ENCODE results near the gene MDGA2. TPM values are rescaled to one million over a fixed set of nuclear protein-coding genes. Genes with fewer than 3 reads are reported as not detected.
A peak's percentile ranks its signal among the peaks of the same experiment; 100 is the strongest.
"Not testable (repeated sequence)": the region's sequence is repeated elsewhere in the genome, so short reads cannot be mapped to it uniquely, and the experiment has no call there.

MDGA2 gene
- total RNA-seq, 1 experiment from 2014 or later, result not detected

DNA sequence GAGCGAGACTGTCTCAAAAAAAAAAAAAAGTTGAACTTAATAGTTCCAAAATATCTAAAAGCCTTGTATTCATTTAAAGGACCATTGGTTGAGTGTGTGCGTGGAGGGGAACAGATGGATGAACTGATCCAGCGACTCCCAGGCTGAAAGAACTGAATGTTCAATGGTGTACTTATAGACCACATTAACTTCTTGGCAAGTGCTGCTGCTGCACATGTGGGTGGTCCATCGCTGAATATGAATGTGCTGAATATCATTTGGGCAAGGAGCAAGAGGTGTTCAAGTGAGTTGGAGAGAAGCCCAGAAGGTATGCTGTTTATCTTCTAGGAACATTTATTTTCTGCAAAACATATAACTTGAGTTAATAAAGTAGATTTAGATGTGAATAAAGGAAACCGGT, 734.8 kb downstream of the MDGA2 start:
- DNase-seq (ENCODE audit: low read depth, low spot score), result no peak

DNA sequence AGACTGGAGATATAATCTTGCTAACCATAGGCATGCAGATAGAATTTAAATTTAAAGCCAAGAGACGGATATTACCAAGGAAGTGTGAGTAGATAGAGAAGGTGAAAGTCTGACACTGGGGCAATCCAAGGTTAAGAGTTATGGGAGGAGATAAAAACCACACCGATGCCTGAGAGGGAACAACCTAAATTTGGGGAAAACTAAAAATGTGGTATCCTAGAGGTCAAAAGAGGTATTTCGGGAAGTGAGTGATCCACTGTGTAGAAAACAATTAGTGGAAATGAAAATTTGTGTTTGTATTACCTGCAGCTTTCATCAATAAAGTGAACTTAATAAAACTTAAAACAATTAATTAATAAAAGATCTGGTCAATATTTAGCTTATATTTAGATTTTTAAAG, 754.9 kb downstream of the MDGA2 start:
- RAD21 ChIA-PET (ENCODE audit: low non-redundant PET in 1 of 2, low total read pairs in 2 of 2, uncharacterized antibody in 2 of 2, unreplicated experiment in 2 of 2), result no interaction called here
- BruUV-seq (replicated peaks), result no TSS peak
- Histone ChIP-seq H3K27me3 (ENCODE audit: insufficient read depth, low read length) (no peaks in the 10 kb centered on the region), H3K9ac (ENCODE audit: low read length) (no peak overlapping the region), H3K79me2 (ENCODE audit: insufficient read depth, low read length) (no peaks in the 10 kb centered on the region), H3K4me2 (ENCODE audit: low read length) (no peak overlapping the region), H4K20me1 (ENCODE audit: insufficient read depth) (no peaks in the 10 kb centered on the region), H3K36me3 (ENCODE audit: control insufficient read depth in 1 of 2, insufficient read depth in 2 of 2, low read length in 2 of 2) (no peaks in the 10 kb centered on the region), H3K4me3 (replicated peaks in 1 of 2; ENCODE audit: low read depth in 1 of 2, low read length in 2 of 2) (no peak overlapping the region), H2AFZ (ENCODE audit: low read depth, low read length, poor library complexity, severe bottlenecking) (no peak overlapping the region), H3K4me1 (ENCODE audit: control insufficient read depth in 1 of 2, insufficient read depth in 2 of 2, low read length in 2 of 2) (no peaks in the 10 kb centered on the region), H3K9me3 (ENCODE audit: control insufficient read depth in 1 of 2, insufficient read depth in 1 of 2, low read depth in 1 of 2, low read length in 2 of 2) (no peaks in the 10 kb centered on the region), H3K9me2 (ENCODE audit: insufficient read depth) (no peaks in the 10 kb centered on the region), H3K27ac (ENCODE audit: low read depth, low read length) (no peak overlapping the region)
- TF ChIP-seq SIN3A (IDR thresholded peaks at IDR 0.05; ENCODE audit: low read depth), result no peak
- TF ChIP-seq, protein P1, sequence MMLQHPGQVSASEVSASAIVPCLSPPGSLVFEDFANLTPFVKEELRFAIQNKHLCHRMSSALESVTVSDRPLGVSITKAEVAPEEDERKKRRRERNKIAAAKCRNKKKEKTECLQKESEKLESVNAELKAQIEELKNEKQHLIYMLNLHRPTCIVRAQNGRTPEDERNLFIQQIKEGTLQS (IDR thresholded peaks at IDR 0.05), result no peak
- TF ChIP-seq, protein P2, sequence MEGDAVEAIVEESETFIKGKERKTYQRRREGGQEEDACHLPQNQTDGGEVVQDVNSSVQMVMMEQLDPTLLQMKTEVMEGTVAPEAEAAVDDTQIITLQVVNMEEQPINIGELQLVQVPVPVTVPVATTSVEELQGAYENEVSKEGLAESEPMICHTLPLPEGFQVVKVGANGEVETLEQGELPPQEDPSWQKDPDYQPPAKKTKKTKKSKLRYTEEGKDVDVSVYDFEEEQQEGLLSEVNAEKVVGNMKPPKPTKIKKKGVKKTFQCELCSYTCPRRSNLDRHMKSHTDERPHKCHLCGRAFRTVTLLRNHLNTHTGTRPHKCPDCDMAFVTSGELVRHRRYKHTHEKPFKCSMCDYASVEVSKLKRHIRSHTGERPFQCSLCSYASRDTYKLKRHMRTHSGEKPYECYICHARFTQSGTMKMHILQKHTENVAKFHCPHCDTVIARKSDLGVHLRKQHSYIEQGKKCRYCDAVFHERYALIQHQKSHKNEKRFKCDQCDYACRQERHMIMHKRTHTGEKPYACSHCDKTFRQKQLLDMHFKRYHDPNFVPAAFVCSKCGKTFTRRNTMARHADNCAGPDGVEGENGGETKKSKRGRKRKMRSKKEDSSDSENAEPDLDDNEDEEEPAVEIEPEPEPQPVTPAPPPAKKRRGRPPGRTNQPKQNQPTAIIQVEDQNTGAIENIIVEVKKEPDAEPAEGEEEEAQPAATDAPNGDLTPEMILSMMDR (IDR thresholded peaks at IDR 0.05 in 2 of 3, conservative IDR thresholded peaks at IDR 0.05 in 1 of 3; ENCODE audit: borderline replicate concordance in 1 of 3, insufficient read depth in 1 of 3, low read depth in 2 of 3, low read length in 2 of 3), result peak in 1 of 3 experiments; percentile 8; a peak in 1 of 6 replicates
- TF ChIP-seq SP1 (IDR thresholded peaks at IDR 0.05; ENCODE audit: low read depth), result no peak
- no peak for TF ChIP-seq FOSL1 (IDR thresholded peaks at IDR 0.05; ENCODE audit: low read depth)
- POLR2A ChIA-PET, result no interaction called here
- intact Hi-C loops (cut with micrococcal nuclease), result no loop called here
- DNase-seq (ENCODE audit: low read depth, low spot score) (no peak), ATAC-seq (no peak)
- CTCF ChIA-PET, result no interaction called here

More for the DNA sequence above, 734.8 kb downstream of the MDGA2 start:
- ChIA-PET CTCF (no interaction called here), POLR2A (no interaction called here), RAD21 (ENCODE audit: low non-redundant PET in 1 of 2, low total read pairs in 2 of 2, uncharacterized antibody in 2 of 2, unreplicated experiment in 2 of 2) (no interaction called here)
- no peak overlapping the region for H2AFZ ChIP-seq (ENCODE audit: low read depth, low read length, poor library complexity, severe bottlenecking)
- H3K4me3 ChIP-seq (replicated peaks in 1 of 2; ENCODE audit: low read depth in 1 of 2, low read length in 2 of 2), result no peak overlapping the region
- no peak overlapping the region for H3K4me2 ChIP-seq (ENCODE audit: low read length)
- no peak for ATAC-seq
- H3K36me3 ChIP-seq (ENCODE audit: control insufficient read depth in 1 of 2, insufficient read depth in 2 of 2, low read length in 2 of 2), result no peaks in the 10 kb centered on the region
- no peaks in the 10 kb centered on the region for H3K9me2 ChIP-seq (ENCODE audit: insufficient read depth)
- peaks cover 4 to 6% of the 10 kb centered on the region in 2 experiments; a peak in 3 of 4 replicates for H3K9me3 ChIP-seq (ENCODE audit: control insufficient read depth in 1 of 2, insufficient read depth in 1 of 2, low read depth in 1 of 2, low read length in 2 of 2)
- H3K79me2 ChIP-seq (ENCODE audit: insufficient read depth, low read length), result no peaks in the 10 kb centered on the region
- H3K27me3 ChIP-seq (ENCODE audit: insufficient read depth, low read length), result no peaks in the 10 kb centered on the region
- BruUV-seq (replicated peaks), result no TSS peak
- H3K9ac ChIP-seq (ENCODE audit: low read length), result no peak overlapping the region
- no peak overlapping the region for H3K27ac ChIP-seq (ENCODE audit: low read depth, low read length)
- H4K20me1 ChIP-seq (ENCODE audit: insufficient read depth), result no peaks in the 10 kb centered on the region
- TF ChIP-seq EZH2phosphoT487 (IDR thresholded peaks at IDR 0.05; ENCODE audit: borderline replicate concordance) (no peak), TCF7L2 (IDR thresholded peaks at IDR 0.05; ENCODE audit: borderline replicate concordance, extremely low read depth, insufficient read depth, insufficient read length) (no peak), ZBTB33 (IDR thresholded peaks at IDR 0.05; ENCODE audit: extremely low read depth, insufficient replicate concordance, low read length) (no peak)
- intact Hi-C loops (cut with micrococcal nuclease), result no loop called here
- H3K4me1 ChIP-seq (ENCODE audit: control insufficient read depth in 1 of 2, insufficient read depth in 2 of 2, low read length in 2 of 2), result no peaks in the 10 kb centered on the region

DNA sequence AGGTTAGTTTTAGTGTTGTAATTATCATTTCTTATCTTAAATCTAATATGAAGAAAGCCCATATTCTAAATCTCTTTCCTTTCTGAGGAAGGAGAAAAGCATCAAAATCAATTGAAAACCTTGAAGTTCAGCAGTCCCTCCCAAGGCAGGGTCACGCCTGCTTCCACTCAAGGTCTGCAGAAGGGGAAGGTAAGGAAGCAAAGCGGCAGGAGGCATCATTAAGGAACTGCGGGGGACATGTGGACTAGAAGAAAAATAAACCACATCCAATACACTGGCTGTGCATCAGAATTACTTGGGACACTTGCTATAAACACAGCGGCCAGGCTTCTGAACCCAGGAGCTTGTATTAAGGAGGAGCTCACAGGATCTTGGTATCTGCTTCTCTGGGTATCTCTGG, 759.9 kb downstream of the MDGA2 start:
- H3K9ac ChIP-seq (ENCODE audit: low read length); H2AFZ ChIP-seq (ENCODE audit: low read depth, low read length, poor library complexity, severe bottlenecking); H3K9me2 ChIP-seq (ENCODE audit: insufficient read depth); POLR2A ChIA-PET; H3K4me3 ChIP-seq (replicated peaks in 1 of 2; ENCODE audit: low read depth in 1 of 2, low read length in 2 of 2); H3K9me3 ChIP-seq (ENCODE audit: control insufficient read depth in 1 of 2, insufficient read depth in 1 of 2, low read depth in 1 of 2, low read length in 2 of 2); BruUV-seq (replicated peaks); H3K4me2 ChIP-seq (ENCODE audit: low read length); ATAC-seq; RAD21 ChIA-PET (ENCODE audit: low non-redundant PET in 1 of 2, low total read pairs in 2 of 2, uncharacterized antibody in 2 of 2, unreplicated experiment in 2 of 2); H3K36me3 ChIP-seq (ENCODE audit: control insufficient read depth in 1 of 2, insufficient read depth in 2 of 2, low read length in 2 of 2); H3K27me3 ChIP-seq (ENCODE audit: insufficient read depth, low read length); H3K4me1 ChIP-seq (ENCODE audit: control insufficient read depth in 1 of 2, insufficient read depth in 2 of 2, low read length in 2 of 2); H3K27ac ChIP-seq (ENCODE audit: low read depth, low read length); CTCF ChIA-PET; H3K79me2 ChIP-seq (ENCODE audit: insufficient read depth, low read length); H4K20me1 ChIP-seq (ENCODE audit: insufficient read depth); DNase-seq (ENCODE audit: low read depth, low spot score); intact Hi-C loops (cut with micrococcal nuclease): not testable (repeated sequence)
